GM19043 (cell line): ENCODE data around the gene IMMP2L.
A peak's percentile ranks its signal among the peaks of the same experiment; 100 is the strongest.
"Not testable (repeated sequence)": the region's sequence is repeated elsewhere in the genome, so short reads cannot be mapped to it uniquely, and the experiment has no call there.

Source experiments
- ATAC-seq: cut with Tn5 transposase; IDR thresholded peaks from one replicate; pipeline ENCODE4 v1.9.1; 2021; ENCODE audit warnings: low read depth; ENCODE audit not compliant: unreplicated experiment

The IMMP2L gene

GRCh38 chr7:111092406-111093236 lies 469.7 kb downstream of the IMMP2L start:
- peak; percentile 40 for ATAC-seq

DNA sequence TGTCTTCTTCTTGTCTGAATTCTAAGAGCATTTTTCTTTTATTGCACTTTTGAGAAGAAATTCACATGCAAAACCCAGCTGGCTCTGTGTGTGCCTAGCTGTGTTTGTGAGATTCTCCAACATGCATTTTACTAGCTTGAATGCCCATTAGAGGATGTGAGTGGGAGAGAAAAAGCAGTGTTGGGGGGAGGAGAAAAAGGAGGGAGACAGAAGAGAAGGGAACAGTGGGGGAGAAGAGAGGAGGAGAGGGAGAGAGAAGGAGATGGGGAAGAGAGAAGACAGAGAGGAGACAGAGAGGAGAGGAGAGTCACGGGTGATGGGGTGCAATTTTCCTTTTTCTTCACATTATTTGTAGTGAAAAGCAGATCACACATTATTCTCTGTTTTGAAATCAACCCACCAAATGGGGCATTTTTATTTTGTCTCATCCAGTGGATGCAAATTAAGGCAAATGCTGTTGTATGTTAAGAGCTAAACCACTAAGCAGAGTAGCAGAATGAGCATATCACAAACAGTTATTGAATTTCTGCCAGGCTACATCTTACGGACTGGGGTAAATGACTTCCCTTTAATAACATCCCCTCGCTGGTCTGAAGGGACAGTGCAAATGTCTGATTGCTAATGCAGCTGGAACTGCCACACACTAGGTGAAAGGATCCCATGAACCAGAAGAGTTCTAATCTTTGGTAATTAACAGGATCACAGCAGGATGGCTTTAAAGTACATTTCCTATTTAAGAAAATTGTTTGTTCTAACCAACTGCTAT lies 470.5 kb downstream of the IMMP2L start:
- no peak for ATAC-seq

- no peak for ATAC-seq
Measured at GRCh38 chr7:111090846-111091245, 471.4 kb downstream of the IMMP2L start, which contains the start of gene LRRN3. LRRN3 (plus strand) TSS chr7:111091127; CDS start chr7:111122773, 31,646 bp downstream.

GRCh38 chr7:111089822-111090426 lies 472.4 kb downstream of the IMMP2L start:
- peak; percentile 38 for ATAC-seq

- no peak for ATAC-seq
Measured at GRCh38 chr7:111088328-111088727, 474.0 kb downstream of the IMMP2L start.

GRCh38 chr7:111086532-111086931 lies 475.8 kb downstream of the IMMP2L start:
- ATAC-seq: no peak

DNA sequence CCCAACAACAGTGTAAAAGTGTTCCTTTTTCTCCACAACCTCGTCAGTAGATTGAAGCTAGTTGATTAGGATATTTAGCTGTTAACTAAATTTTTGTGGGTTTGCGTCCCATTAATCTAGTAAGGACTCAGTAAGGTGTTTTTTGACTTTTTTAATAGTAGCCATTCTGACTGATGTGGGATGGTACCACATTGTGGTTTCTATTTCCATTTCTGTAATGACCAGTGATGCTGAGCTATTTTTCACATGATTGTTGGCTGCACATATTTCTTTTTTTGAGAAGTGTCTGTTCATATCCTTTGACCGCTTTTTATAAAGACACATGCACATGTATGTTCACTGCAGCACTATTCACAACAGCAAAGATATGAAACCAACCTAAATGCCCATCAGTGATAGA lies 476.9 kb downstream of the IMMP2L start:
- no peak for ATAC-seq

- peak; percentile 97 for ATAC-seq
Measured at GRCh38 chr7:111083413-111083812, 478.9 kb downstream of the IMMP2L start.

GRCh38 chr7:111082351-111082750 lies 479.9 kb downstream of the IMMP2L start:
- no peak for ATAC-seq

GRCh38 chr7:111081546-111082267 lies 480.6 kb downstream of the IMMP2L start:
- no peak for ATAC-seq

- peak; percentile 21 for ATAC-seq
Measured at GRCh38 chr7:111080495-111081105, 481.7 kb downstream of the IMMP2L start.

DNA sequence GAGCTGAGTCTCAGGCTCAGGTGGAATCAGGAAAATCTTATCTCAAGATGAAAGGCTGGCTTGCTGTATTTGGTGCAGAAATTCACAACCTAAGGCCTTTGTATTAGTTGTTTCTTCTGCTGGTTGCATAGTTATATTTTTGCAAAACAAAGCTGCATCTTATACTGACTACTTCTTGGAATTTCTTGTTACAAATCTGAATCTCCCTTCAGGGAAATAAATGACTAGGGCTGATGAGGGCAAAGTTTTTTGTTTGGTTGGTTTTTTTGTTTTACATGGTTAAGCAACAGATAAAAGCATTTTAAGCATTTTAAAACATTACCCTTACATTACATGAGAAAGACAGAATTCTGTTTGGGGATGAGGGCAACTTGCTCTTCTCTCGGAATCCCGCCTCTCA lies 485.3 kb downstream of the IMMP2L start:
- ATAC-seq: no peak

- no peak for ATAC-seq
Measured at GRCh38 chr7:111076205-111076604, 486.1 kb downstream of the IMMP2L start.

DNA sequence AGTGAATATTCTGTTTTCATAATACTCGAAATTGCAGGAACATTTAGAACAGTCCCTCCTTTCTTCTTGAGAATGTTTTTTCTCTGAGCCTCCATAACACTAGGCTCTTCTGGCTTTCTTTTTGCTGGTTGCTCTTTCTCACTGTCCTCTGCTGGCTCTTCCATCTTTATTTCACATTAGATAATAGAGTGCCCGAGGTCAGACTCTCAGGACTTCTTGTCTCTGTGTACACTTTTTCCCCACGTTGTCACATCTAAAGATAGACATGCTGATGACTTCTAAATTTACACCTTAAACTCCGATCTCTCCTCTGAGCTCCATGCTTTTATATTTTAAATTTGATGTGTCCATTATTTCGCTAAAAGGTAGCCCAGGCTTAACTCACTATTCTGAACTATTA lies 486.8 kb downstream of the IMMP2L start:
- ATAC-seq: no peak

- no peak for ATAC-seq
Measured at GRCh38 chr7:111074748-111075146, 487.5 kb downstream of the IMMP2L start.

- no peak for ATAC-seq
Measured at GRCh38 chr7:111074071-111074747, 488.1 kb downstream of the IMMP2L start.

DNA sequence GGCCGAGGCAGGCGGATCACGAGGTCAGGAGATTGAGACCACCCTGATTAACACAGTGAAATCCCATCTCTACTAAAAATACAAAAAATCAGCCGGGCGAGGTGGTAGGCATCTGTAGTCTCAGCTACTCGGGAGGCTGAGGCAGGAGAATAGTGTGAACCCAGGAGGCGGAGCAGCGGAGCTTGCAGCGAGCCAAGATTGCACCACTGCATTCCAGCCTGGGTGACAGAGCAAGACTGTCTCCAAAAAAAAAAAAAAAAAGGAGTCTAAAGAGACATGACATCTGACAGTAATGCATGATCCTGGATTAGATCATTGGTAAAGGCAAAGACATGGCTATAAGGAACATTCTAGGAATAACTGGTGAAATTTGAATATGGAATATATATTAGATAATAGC lies 489.6 kb downstream of the IMMP2L start:
- not testable (repeated sequence) for ATAC-seq

DNA sequence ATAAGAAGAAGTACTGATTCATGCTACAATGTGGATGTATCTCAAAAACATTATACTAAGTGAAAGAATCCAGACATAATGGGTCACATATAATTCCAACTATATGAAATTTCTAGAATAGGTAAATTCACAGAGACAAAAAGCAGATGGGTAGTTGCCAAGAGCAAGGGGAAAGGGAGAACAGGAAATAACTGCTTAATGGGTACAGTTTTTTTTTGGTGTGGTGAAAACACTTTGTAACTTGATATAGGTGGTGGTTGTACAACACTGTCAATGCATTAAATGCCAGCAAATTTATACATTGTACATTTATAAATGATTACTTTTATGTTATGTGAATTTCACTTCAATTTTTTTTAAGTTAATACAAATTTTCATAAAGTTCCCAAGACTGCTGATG lies 490.7 kb downstream of the IMMP2L start:
- no peak for ATAC-seq

DNA sequence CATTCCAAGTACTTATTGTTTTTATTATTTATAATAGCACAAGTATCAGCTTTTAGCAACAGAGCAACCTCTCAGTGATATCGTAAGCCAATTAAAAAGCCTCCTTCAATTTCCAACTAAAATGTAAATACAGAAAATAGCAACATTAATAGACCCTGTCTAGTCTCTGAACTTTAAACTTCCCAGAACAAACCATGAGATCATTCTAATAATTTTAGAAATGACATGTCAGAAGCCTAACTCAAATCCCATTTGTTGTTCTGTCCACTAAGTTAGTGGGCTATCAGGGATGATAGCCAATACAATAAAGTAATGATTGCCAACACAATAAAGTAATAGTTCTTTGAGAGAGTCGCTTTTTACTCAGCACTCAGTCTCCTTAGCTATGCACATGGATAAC lies 493.7 kb downstream of the IMMP2L start:
- no peak for ATAC-seq

DNA sequence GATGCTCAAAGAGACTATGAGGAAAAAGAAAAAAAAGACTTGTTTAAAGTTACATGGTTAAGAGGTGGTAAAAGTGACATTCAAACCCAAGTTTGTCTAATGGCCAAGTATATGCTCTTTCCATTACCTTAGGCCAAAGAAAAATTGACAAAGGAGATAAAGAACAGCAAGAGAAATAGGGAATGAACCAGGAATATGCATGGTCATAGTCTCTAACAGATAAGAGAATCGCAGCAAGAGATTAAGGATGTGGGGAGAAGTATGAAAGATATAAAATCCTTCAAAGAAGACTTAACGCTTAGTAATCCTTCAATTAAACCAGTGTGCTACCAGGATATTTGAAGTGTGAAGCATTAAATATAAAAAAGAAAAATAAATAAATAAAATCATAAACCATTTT lies 494.6 kb downstream of the IMMP2L start:
- ATAC-seq: no peak
